Psoas muscle (tissue), 8 donors: Measurements from ENCODE around the gene SLC22A13. TPM values are rescaled to one million over a fixed set of nuclear protein-coding genes. Genes with fewer than 3 reads are reported as not detected.
"Not testable (repeated sequence)": the region's sequence is repeated elsewhere in the genome, so short reads cannot be mapped to it uniquely, and the experiment has no call there.

ENCODE experiments used
- ATAC-seq, 4 donors: fragments of 200-7000 bp; cut with Tn5 transposase; one replicate each; pipeline ENCODE4 v1.9.1; 2020; ENCODE audit warnings: moderate library complexity in 3 of 4, mild to moderate bottlenecking in 2 of 4
- DNase-seq, 2 donors: peaks; one replicate each; pipeline ENCODE4 v3.0.0-alpha.2; 2020
- H3K27ac ChIP-seq: fragments of 200-600 bp; one replicate; pipeline ENCODE4 v1.8.0; 2022
- H3K27me3 ChIP-seq, 3 donors: fragments of 200-600 bp in 1 of 3; one replicate each; pipeline versions ENCODE4 v1.6.1 to v1.8.0; 2013 to 2022; ENCODE audit warnings: low read length in 2 of 3, mild to moderate bottlenecking in 2 of 3, moderate library complexity in 1 of 3; ENCODE audit not compliant: insufficient read depth in 3 of 3
- H3K36me3 ChIP-seq, 2 donors: fragments of 200-600 bp in 1 of 2; one replicate each; pipeline versions ENCODE4 v1.6.1 to v1.8.0; 2013 to 2022; ENCODE audit warnings: low read depth in 1 of 2, mild to moderate bottlenecking in 1 of 2, moderate library complexity in 1 of 2; ENCODE audit not compliant: insufficient read depth in 1 of 2
- H3K4me1 ChIP-seq: fragments of 200-600 bp; one replicate; pipeline ENCODE4 v1.8.0; 2022
- H3K4me3 ChIP-seq: fragments of 200-600 bp; one replicate; pipeline ENCODE4 v1.8.0; 2022; ENCODE audit warnings: mild to moderate bottlenecking
- H3K9me3 ChIP-seq: fragments of 200-600 bp; one replicate; pipeline ENCODE4 v1.8.0; 2022
- WGBS, 3 donors: extraction: QIAGEN DNeasy Blood & Tissue Kit; methylation state at CpG; one replicate each; pipeline versions ENCODE4 v1.1.6 to v1.1.7; 2013; 5-methylcytosine and 5-hydroxymethylcytosine counted together
- intact Hi-C, 2 donors: fragments of 100-400 bp; cut with DNase I; formaldehyde crosslinking; loops; one replicate each; pipeline versions ENCODE4 v1.11.0 to v1.14.2; 2022
- polyA plus RNA-seq, 3 donors: library from polyadenylated mRNA; stranded (reverse); fragments of 200-250 nt; gene quantifications; one replicate each; pipeline ENCODE4 v1.2.3, GENCODE V29; 2013
- total RNA-seq, 4 donors: library from RNA; stranded (reverse); fragmentation: NEBNext Ultra II Directional in 2 of 4; extraction: Animal tissue kit (Norgen Biotek cat#: 25700) in 2 of 4; gene quantifications; one replicate each; pipeline versions ENCODE4 v1.2.1 to v1.2.4, GENCODE V29; 2021 to 2023
- TF ChIP-seq, protein P1 (sequence below): fragments of 200-600 bp; IDR thresholded peaks from one replicate; pipeline ENCODE4 v1.8.0; 2022; ENCODE audit warnings: antibody characterized with exemption
- donor health status: healthy with polysubstance abuse.
- donor health status: DM: no; HTN: no; CAD: no; lungs with moderate emphysema.
- donor health status: Bipolar disorder and iron deficiency.
- donor health status: healthy.
- donor health status: DM: yes; HTN: yes; CAD: no.
- donor health status: DM: no; HTN: no; CAD: no.
- donor health status: DM: no; HTN: no; CAD: no.
- donor health status: DM: yes; HTN: yes; CAD: no.

The SLC22A13 gene
- total and polyA plus RNA-seq, 7 donors: 0.11 to 0.64 (median 0.29) TPM

DNA sequence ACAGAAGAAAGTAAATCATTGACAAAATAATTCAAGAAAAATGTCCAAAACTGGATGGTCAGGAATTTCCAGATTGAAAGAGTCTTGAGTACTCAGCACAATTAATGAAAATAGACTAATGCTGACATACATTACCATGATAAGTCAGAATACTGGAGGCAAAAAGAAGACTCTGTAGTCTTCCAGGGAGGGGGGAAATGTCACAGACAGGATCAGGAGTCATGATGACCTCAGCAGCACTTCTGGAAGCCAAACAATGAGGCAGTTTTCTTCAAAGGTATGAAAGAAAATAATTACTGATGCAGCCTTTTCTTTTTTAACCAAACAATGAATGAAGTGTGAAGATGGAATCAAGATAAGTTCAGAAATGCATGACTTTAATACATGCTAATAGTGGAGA is 30.1 kb upstream of the SLC22A13 start:
- Histone ChIP-seq H3K36me3 (peaks cover 13 to 87% of the 10 kb centered on the region in 2 donors), H3K27me3 (no peaks in the 10 kb centered on the region), H3K4me3 (no peak overlapping the region), H3K27ac (no peak overlapping the region), H3K4me1 (no peaks in the 10 kb centered on the region), H3K9me3 (peaks cover 16% of the 10 kb centered on the region)
- intact Hi-C loops: no loop called here
- TF ChIP-seq, protein P1, sequence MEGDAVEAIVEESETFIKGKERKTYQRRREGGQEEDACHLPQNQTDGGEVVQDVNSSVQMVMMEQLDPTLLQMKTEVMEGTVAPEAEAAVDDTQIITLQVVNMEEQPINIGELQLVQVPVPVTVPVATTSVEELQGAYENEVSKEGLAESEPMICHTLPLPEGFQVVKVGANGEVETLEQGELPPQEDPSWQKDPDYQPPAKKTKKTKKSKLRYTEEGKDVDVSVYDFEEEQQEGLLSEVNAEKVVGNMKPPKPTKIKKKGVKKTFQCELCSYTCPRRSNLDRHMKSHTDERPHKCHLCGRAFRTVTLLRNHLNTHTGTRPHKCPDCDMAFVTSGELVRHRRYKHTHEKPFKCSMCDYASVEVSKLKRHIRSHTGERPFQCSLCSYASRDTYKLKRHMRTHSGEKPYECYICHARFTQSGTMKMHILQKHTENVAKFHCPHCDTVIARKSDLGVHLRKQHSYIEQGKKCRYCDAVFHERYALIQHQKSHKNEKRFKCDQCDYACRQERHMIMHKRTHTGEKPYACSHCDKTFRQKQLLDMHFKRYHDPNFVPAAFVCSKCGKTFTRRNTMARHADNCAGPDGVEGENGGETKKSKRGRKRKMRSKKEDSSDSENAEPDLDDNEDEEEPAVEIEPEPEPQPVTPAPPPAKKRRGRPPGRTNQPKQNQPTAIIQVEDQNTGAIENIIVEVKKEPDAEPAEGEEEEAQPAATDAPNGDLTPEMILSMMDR: no peak
- ATAC-seq (no peak), DNase-seq (no peak)

DNA sequence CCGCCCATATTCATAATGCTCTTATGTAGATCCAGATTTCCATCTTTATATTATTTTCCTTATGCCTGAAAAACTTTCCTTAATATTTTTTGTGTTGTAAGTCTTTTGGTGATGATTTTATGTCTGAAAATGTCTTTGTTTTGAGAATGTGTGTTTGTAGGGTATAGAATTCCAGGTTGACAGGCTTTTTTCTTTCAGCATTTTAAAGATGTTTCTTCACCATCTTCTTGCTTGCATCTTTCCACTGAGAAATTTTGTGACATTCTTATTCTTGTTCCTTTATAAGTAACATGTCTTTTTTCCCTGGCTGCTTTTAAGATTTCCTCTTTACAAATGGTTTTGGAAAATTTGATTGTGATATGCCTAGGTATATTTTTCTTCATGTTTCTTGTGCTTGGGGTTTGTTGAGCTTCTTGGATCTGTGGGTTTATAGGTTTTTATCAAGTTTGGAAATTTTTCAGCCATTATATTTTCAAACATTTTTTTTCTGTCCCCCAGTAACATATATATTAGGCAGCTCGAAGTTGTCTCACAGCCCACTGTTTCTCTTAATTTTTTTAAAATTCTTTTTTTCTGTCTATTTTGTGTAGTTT is 27.1 kb upstream of the SLC22A13 start:
- peaks cover 6 to 69% of the 10 kb centered on the region in 2 donors for H3K36me3 ChIP-seq
- no peak for ATAC-seq
- TF ChIP-seq, protein P1: no peak

GRCh38 chr3:38242812-38243211 is 22.8 kb upstream of the SLC22A13 start:
- intact Hi-C loops, H3K27ac ChIP-seq, H3K27me3 ChIP-seq, DNase-seq, H3K9me3 ChIP-seq, H3K4me3 ChIP-seq, H3K4me1 ChIP-seq, ATAC-seq: not testable (repeated sequence)
- 97 to 99% (median 98%) methylated on average over 4 of the region's 4 CpGs for WGBS, 3 donors
- peaks cover 4 to 60% of the 10 kb centered on the region in 2 donors for H3K36me3 ChIP-seq

More for the DNA sequence above, 27.1 kb upstream of the SLC22A13 start:
- no peak for DNase-seq
- Histone ChIP-seq H3K4me1 (no peaks in the 10 kb centered on the region), H3K4me3 (no peak overlapping the region), H3K27me3 (no peaks in the 10 kb centered on the region), H3K27ac (no peak overlapping the region), H3K9me3 (peaks cover 16% of the 10 kb centered on the region)
- 96 to 99% (median 98%) methylated on average over 2 of the region's 2 CpGs for WGBS, 3 donors
- intact Hi-C loops: no loop called here

DNA sequence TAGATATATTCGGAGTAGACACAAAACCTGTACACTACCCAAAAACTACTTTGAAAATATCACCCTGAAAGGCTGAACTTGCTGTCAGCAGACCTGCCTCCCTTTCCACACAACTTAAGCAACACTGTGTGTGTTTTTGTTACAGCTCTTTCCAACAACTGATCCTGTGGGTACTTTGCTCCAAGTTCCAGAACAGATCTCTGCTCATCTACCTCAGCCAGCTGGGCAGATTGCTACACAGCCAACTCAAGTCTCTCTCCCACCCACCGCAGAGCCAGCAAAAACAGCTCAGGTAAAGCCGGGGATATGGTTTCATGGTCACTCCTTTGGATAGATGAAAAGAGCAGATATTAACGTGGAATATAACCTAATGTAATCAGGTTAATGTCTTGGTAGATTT is 19.7 kb upstream of the SLC22A13 start:
- WGBS, 3 donors: 62 to 69% (median 69%) methylated on average over 4 of the region's 4 CpGs
- DNase-seq: no peak
- peak in 2 of 4 donors; percentile 39 to 52 for ATAC-seq
- Histone ChIP-seq H3K9me3 (no peaks in the 10 kb centered on the region), H3K4me3 (no peak overlapping the region), H3K27me3 (no peaks in the 10 kb centered on the region), H3K36me3 (peaks cover 0 to 67% of the 10 kb centered on the region in 2 donors), H3K27ac (no peak overlapping the region), H3K4me1 (peaks cover 10% of the 10 kb centered on the region)
- intact Hi-C loops: no loop called here
- TF ChIP-seq, protein P1: no peak

GRCh38 chr3:38247366-38248035 is 18.1 kb upstream of the SLC22A13 start:
- no peak for DNase-seq
- ATAC-seq: peak; percentile 90 to 99 (median 98)
- Histone ChIP-seq H3K4me1 (peaks cover 10% of the 10 kb centered on the region), H3K9me3 (no peaks in the 10 kb centered on the region), H3K27ac (no peak overlapping the region), H3K4me3 (no peak overlapping the region), H3K36me3 (peaks cover 2 to 81% of the 10 kb centered on the region in 2 donors), H3K27me3 (no peaks in the 10 kb centered on the region)
- TF ChIP-seq, protein P1: no peak
- intact Hi-C loops: no loop called here
